GM21390 (cell line): ENCODE measurements around the gene SRRD.

Experiments
- ATAC-seq: cut with Tn5 transposase; IDR thresholded peaks from one replicate; pipeline ENCODE4 v1.9.1; 2021; ENCODE audit not compliant: unreplicated experiment

The SRRD gene

GRCh38 chr22:26481112-26481693 is 2.5 kb upstream of the SRRD start:
- no peak for ATAC-seq

GRCh38 chr22:26481694-26482093 is 2.0 kb upstream of the SRRD start:
- no peak for ATAC-seq

- no peak for ATAC-seq
Measured at GRCh38 chr22:26482161-26482560, 1.5 kb upstream of the SRRD start.

GRCh38 chr22:26483043-26483438 is 636 bp upstream of the SRRD start:
- peak; percentile 9 for ATAC-seq

GRCh38 chr22:26484360-26484706 is 656 bp downstream of the SRRD start:
- ATAC-seq = no peak

- no peak for ATAC-seq
Measured at GRCh38 chr22:26485013-26485412, 1.3 kb downstream of the SRRD start.

- ATAC-seq = no peak
Measured at GRCh38 chr22:26485806-26486390, 2.2 kb downstream of the SRRD start.

GRCh38 chr22:26486394-26486793 is 2.7 kb downstream of the SRRD start:
- no peak for ATAC-seq

GRCh38 chr22:26487996-26488395 is 4.3 kb downstream of the SRRD start:
- ATAC-seq = no peak

- ATAC-seq = no peak
Measured at GRCh38 chr22:26489447-26490036, 5.9 kb downstream of the SRRD start.

GRCh38 chr22:26492220-26492619 is 8.5 kb downstream of the SRRD start:
- ATAC-seq = no peak

GRCh38 chr22:26494506-26494905 is 10.8 kb downstream of the SRRD start:
- no peak for ATAC-seq

GRCh38 chr22:26496456-26496855 is 12.8 kb downstream of the SRRD start:
- no peak for ATAC-seq

- ATAC-seq = no peak
Measured at GRCh38 chr22:26499188-26499703, 15.6 kb downstream of the SRRD start.

GRCh38 chr22:26501996-26502395 is 18.3 kb downstream of the SRRD start:
- ATAC-seq = no peak

- ATAC-seq = no peak
Measured at GRCh38 chr22:26502688-26503561, 19.2 kb downstream of the SRRD start.

GRCh38 chr22:26503758-26504157 is 20.1 kb downstream of the SRRD start:
- ATAC-seq = no peak

GRCh38 chr22:26508148-26508547 is 24.5 kb downstream of the SRRD start:
- ATAC-seq = no peak

GRCh38 chr22:26512149-26512793 is 28.6 kb downstream of the SRRD start, which contains the start of gene TFIP11:
TSS of gene TFIP11 (minus strand) at chr22:26512473. CDS start at chr22:26510272, 2,201 bp downstream.
- ATAC-seq = peak; percentile 91

- no peak for ATAC-seq
Measured at GRCh38 chr22:26513838-26514237, 30.2 kb downstream of the SRRD start.
